ENCODE measurements around the gene PPFIA4. TPM values are rescaled to one million over a fixed set of nuclear protein-coding genes. Genes with fewer than 3 reads are reported as not detected.

The PPFIA4 gene
- total RNA-seq, 1 experiment from 2014 or later, result 10.8 TPM

- ChIA-PET RAD21 (ENCODE audit: low non-redundant PET in 1 of 2, low total read pairs in 2 of 2, uncharacterized antibody in 2 of 2, unreplicated experiment in 2 of 2) (no interaction called here), POLR2A (no interaction called here), CTCF (interaction anchor here (0.9 to 1.6 kb wide), 2 partner anchors 21 to 204 kb away, joined by 3 to 4 read pairs; no protein-coding TSS in a partner anchor)
- no peaks in the 10 kb centered on the region for H3K36me3 ChIP-seq (ENCODE audit: control insufficient read depth in 1 of 2, insufficient read depth in 2 of 2, low read length in 2 of 2)
- no peaks in the 10 kb centered on the region for H3K9me2 ChIP-seq (ENCODE audit: insufficient read depth)
- BruUV-seq (replicated peaks), result no TSS peak
- H2AFZ ChIP-seq (ENCODE audit: low read depth, low read length, poor library complexity, severe bottlenecking), result no peak overlapping the region
- H3K9me3 ChIP-seq (ENCODE audit: control insufficient read depth in 1 of 2, insufficient read depth in 1 of 2, low read depth in 1 of 2, low read length in 2 of 2), result no peaks in the 10 kb centered on the region
- no peaks in the 10 kb centered on the region for H3K4me1 ChIP-seq (ENCODE audit: control insufficient read depth in 1 of 2, insufficient read depth in 2 of 2, low read length in 2 of 2)
- no peak overlapping the region for H3K4me3 ChIP-seq (replicated peaks in 1 of 2; ENCODE audit: low read depth in 1 of 2, low read length in 2 of 2)
- H3K79me2 ChIP-seq (ENCODE audit: insufficient read depth, low read length), result no peaks in the 10 kb centered on the region
- H3K4me2 ChIP-seq (ENCODE audit: low read length), result no peak overlapping the region
- intact Hi-C loops (cut with micrococcal nuclease), result no loop called here
- no peak for DNase-seq (ENCODE audit: low read depth, low spot score)
- TF ChIP-seq EZH2 (IDR thresholded peaks at IDR 0.05), result no peak
- no peak for TF ChIP-seq ZNF274 (IDR thresholded peaks at IDR 0.05; ENCODE audit: low read depth, low read length)
- no peak overlapping the region for H3K9ac ChIP-seq (ENCODE audit: low read length)
- no peaks in the 10 kb centered on the region for H4K20me1 ChIP-seq (ENCODE audit: insufficient read depth)
- H3K27me3 ChIP-seq (ENCODE audit: insufficient read depth, low read length), result no peaks in the 10 kb centered on the region
- no peak overlapping the region for H3K27ac ChIP-seq (ENCODE audit: low read depth, low read length)
- ATAC-seq, result no peak
Observed at GRCh38 chr1:203063287-203063686, 37.0 kb downstream of the PPFIA4 start.

GRCh38 chr1:203065191-203065590, 38.9 kb downstream of the PPFIA4 start:
- Histone ChIP-seq H3K9me3 (ENCODE audit: control insufficient read depth in 1 of 2, insufficient read depth in 1 of 2, low read depth in 1 of 2, low read length in 2 of 2) (no peaks in the 10 kb centered on the region), H3K4me2 (ENCODE audit: low read length) (no peak overlapping the region), H3K9me2 (ENCODE audit: insufficient read depth) (no peaks in the 10 kb centered on the region), H3K9ac (ENCODE audit: low read length) (no peak overlapping the region), H3K79me2 (ENCODE audit: insufficient read depth, low read length) (no peaks in the 10 kb centered on the region), H3K36me3 (ENCODE audit: control insufficient read depth in 1 of 2, insufficient read depth in 2 of 2, low read length in 2 of 2) (no peaks in the 10 kb centered on the region), H3K27me3 (ENCODE audit: insufficient read depth, low read length) (no peaks in the 10 kb centered on the region), H3K27ac (ENCODE audit: low read depth, low read length) (no peak overlapping the region), H4K20me1 (ENCODE audit: insufficient read depth) (no peaks in the 10 kb centered on the region), H3K4me1 (ENCODE audit: control insufficient read depth in 1 of 2, insufficient read depth in 2 of 2, low read length in 2 of 2) (no peaks in the 10 kb centered on the region), H3K4me3 (replicated peaks in 1 of 2; ENCODE audit: low read depth in 1 of 2, low read length in 2 of 2) (no peak overlapping the region), H2AFZ (ENCODE audit: low read depth, low read length, poor library complexity, severe bottlenecking) (no peak overlapping the region)
- ChIA-PET POLR2A (no interaction called here), CTCF (interaction anchor here (0.7 kb wide), 1 partner anchor 877 kb away, joined by 3 read pairs; no protein-coding TSS in a partner anchor), RAD21 (ENCODE audit: low non-redundant PET in 1 of 2, low total read pairs in 2 of 2, uncharacterized antibody in 2 of 2, unreplicated experiment in 2 of 2) (no interaction called here)
- ATAC-seq (no peak), DNase-seq (ENCODE audit: low read depth, low spot score) (no peak)
- intact Hi-C loops (cut with micrococcal nuclease), result no loop called here
- BruUV-seq (replicated peaks), result no TSS peak
- TF ChIP-seq RAD21 (IDR thresholded peaks at IDR 0.05; ENCODE audit: low read depth) (no peak), SRF (IDR thresholded peaks at IDR 0.05; ENCODE audit: low read depth) (no peak), ZBTB33 (IDR thresholded peaks at IDR 0.05; ENCODE audit: extremely low read depth, insufficient replicate concordance, low read length) (no peak), EZH2phosphoT487 (IDR thresholded peaks at IDR 0.05; ENCODE audit: borderline replicate concordance) (no peak), ZFX (IDR thresholded peaks at IDR 0.05) (no peak), CEBPB (IDR thresholded peaks at IDR 0.05; ENCODE audit: low read depth) (no peak), FOSL1 (IDR thresholded peaks at IDR 0.05; ENCODE audit: low read depth) (no peak), ZNF274 (IDR thresholded peaks at IDR 0.05; ENCODE audit: low read depth, low read length) (no peak), EZH2 (IDR thresholded peaks at IDR 0.05) (no peak), POLR2A (IDR thresholded peaks at IDR 0.05; ENCODE audit: borderline replicate concordance, extremely low read depth, insufficient read depth, insufficient read length) (no peak)

Data from HCT116 (cell line).